ENCODE results near the gene SUPV3L1. TPM values are rescaled to one million over a fixed set of nuclear protein-coding genes. Genes with fewer than 3 reads are reported as not detected.

The SUPV3L1 gene
- total RNA-seq, 2 experiments from 2014 or later = 27.0 to 40.9 TPM

- Histone ChIP-seq H3K4me2 (ENCODE audit: low read length) (peak overlapping the region; percentile 3; the same call in 1 of the 2 replicates), H3K4me3 (ENCODE audit: low read depth, low read length, poor library complexity, severe bottlenecking) (no peak overlapping the region), H3K9me3 (ENCODE audit: low read length) (no peaks in the 10 kb centered on the region), H3K4me1 (ENCODE audit: insufficient read depth, low read length, poor library complexity, severe bottlenecking) (peaks cover 20% of the 10 kb centered on the region), H3K36me3 (ENCODE audit: insufficient read depth, low read length) (peaks cover 44% of the 10 kb centered on the region), H2AFZ (ENCODE audit: low read length) (no peak overlapping the region), H3K27ac (ENCODE audit: low read depth, low read length, poor library complexity, severe bottlenecking) (no peak overlapping the region), H4K20me1 (ENCODE audit: insufficient read depth, low read length) (peaks cover 7% of the 10 kb centered on the region; the same call in 1 of the 2 replicates), H3K9me2 (ENCODE audit: insufficient read depth, low read length) (no peaks in the 10 kb centered on the region), H3K79me2 (ENCODE audit: insufficient read depth, low read depth, low read length) (peaks cover 55% of the 10 kb centered on the region)
- DNase-seq (ENCODE audit: low spot score) = no peak
- CTCF ChIA-PET (ENCODE audit: unreplicated experiment) = no interaction called here
- POLR2A ChIA-PET = no interaction called here
- BruUV-seq (replicated peaks) = no TSS peak
- intact Hi-C loops (cut with micrococcal nuclease; ENCODE audit: unreplicated experiment) = no loop called here
- TF ChIP-seq CTCF (conservative IDR thresholded peaks at IDR 0.05; ENCODE audit: low read length) = no peak
- no peak for TF ChIP-seq EZH2phosphoT487 (IDR thresholded peaks at IDR 0.05; ENCODE audit: borderline replicate concordance, low read depth, low read length)
Observed at GRCh38 chr10:69182005-69182404, 2.0 kb downstream of the SUPV3L1 start.

- Histone ChIP-seq H3K9me3 (ENCODE audit: low read length) (no peaks in the 10 kb centered on the region), H3K36me3 (ENCODE audit: insufficient read depth, low read length) (peaks cover 85% of the 10 kb centered on the region), H3K4me3 (ENCODE audit: low read depth, low read length, poor library complexity, severe bottlenecking) (no peak overlapping the region), H3K79me2 (ENCODE audit: insufficient read depth, low read depth, low read length) (peaks cover 40% of the 10 kb centered on the region), H4K20me1 (ENCODE audit: insufficient read depth, low read length) (peaks cover under 1% of the 10 kb centered on the region; the same call in 1 of the 2 replicates), H3K9me2 (ENCODE audit: insufficient read depth, low read length) (no peaks in the 10 kb centered on the region), H2AFZ (ENCODE audit: low read length) (no peak overlapping the region), H3K4me1 (ENCODE audit: insufficient read depth, low read length, poor library complexity, severe bottlenecking) (peaks cover 6% of the 10 kb centered on the region), H3K4me2 (ENCODE audit: low read length) (no peak overlapping the region), H3K27ac (ENCODE audit: low read depth, low read length, poor library complexity, severe bottlenecking) (no peak overlapping the region)
- CTCF ChIA-PET (ENCODE audit: unreplicated experiment) = interaction anchor here (0.5 kb wide), 1 partner anchor 591 kb away, joined by 4 read pairs; no protein-coding TSS in a partner anchor
- POLR2A ChIA-PET = interaction anchor here (1.1 to 2.5 kb wide), 2 partner anchors 10 to 26 kb away, joined by 3 to 10 read pairs; no protein-coding TSS in a partner anchor
- no peak for DNase-seq (ENCODE audit: low spot score)
- intact Hi-C loops (cut with micrococcal nuclease; ENCODE audit: unreplicated experiment) = no loop called here
- TF ChIP-seq EZH2phosphoT487 (IDR thresholded peaks at IDR 0.05; ENCODE audit: borderline replicate concordance, low read depth, low read length) (no peak), CTCF (conservative IDR thresholded peaks at IDR 0.05; ENCODE audit: low read length) (no peak)
- BruUV-seq (replicated peaks) = no TSS peak
Observed at GRCh38 chr10:69186524-69186923, 6.5 kb downstream of the SUPV3L1 start.

GRCh38 chr10:69201045-69201444 is 21.0 kb downstream of the SUPV3L1 start:
- BruUV-seq (replicated peaks) = no TSS peak
- intact Hi-C loops (cut with micrococcal nuclease; ENCODE audit: unreplicated experiment) = no loop called here
- Histone ChIP-seq H3K9me3 (ENCODE audit: low read length) (no peaks in the 10 kb centered on the region), H3K9me2 (ENCODE audit: insufficient read depth, low read length) (no peaks in the 10 kb centered on the region), H2AFZ (ENCODE audit: low read length) (no peak overlapping the region), H3K27ac (ENCODE audit: low read depth, low read length, poor library complexity, severe bottlenecking) (no peak overlapping the region), H3K4me2 (ENCODE audit: low read length) (no peak overlapping the region), H3K4me3 (ENCODE audit: low read depth, low read length, poor library complexity, severe bottlenecking) (no peak overlapping the region), H3K36me3 (ENCODE audit: insufficient read depth, low read length) (peaks cover 85% of the 10 kb centered on the region), H3K79me2 (ENCODE audit: insufficient read depth, low read depth, low read length) (no peaks in the 10 kb centered on the region), H4K20me1 (ENCODE audit: insufficient read depth, low read length) (no peaks in the 10 kb centered on the region), H3K4me1 (ENCODE audit: insufficient read depth, low read length, poor library complexity, severe bottlenecking) (no peaks in the 10 kb centered on the region)
- DNase-seq (ENCODE audit: low spot score) = no peak
- ChIA-PET CTCF (ENCODE audit: unreplicated experiment) (no interaction called here), POLR2A (interaction anchor here (0.5 kb wide), 1 partner anchor 869 kb away, joined by 3 read pairs; the partner anchor contains the start of gene HNRNPH3)
- TF ChIP-seq EZH2phosphoT487 (IDR thresholded peaks at IDR 0.05; ENCODE audit: borderline replicate concordance, low read depth, low read length) (no peak), CTCF (conservative IDR thresholded peaks at IDR 0.05; ENCODE audit: low read length) (no peak)

Measured in OCI-LY7 (cell line).